HG02943 (cell line): ENCODE results near the gene PLIN5.

Experiments used
- ATAC-seq: cut with Tn5 transposase; IDR thresholded peaks from one replicate; pipeline ENCODE4 v1.9.1; 2021; ENCODE audit warnings: mild to moderate bottlenecking, low read depth, moderate library complexity; ENCODE audit not compliant: unreplicated experiment

PLIN5 gene

DNA sequence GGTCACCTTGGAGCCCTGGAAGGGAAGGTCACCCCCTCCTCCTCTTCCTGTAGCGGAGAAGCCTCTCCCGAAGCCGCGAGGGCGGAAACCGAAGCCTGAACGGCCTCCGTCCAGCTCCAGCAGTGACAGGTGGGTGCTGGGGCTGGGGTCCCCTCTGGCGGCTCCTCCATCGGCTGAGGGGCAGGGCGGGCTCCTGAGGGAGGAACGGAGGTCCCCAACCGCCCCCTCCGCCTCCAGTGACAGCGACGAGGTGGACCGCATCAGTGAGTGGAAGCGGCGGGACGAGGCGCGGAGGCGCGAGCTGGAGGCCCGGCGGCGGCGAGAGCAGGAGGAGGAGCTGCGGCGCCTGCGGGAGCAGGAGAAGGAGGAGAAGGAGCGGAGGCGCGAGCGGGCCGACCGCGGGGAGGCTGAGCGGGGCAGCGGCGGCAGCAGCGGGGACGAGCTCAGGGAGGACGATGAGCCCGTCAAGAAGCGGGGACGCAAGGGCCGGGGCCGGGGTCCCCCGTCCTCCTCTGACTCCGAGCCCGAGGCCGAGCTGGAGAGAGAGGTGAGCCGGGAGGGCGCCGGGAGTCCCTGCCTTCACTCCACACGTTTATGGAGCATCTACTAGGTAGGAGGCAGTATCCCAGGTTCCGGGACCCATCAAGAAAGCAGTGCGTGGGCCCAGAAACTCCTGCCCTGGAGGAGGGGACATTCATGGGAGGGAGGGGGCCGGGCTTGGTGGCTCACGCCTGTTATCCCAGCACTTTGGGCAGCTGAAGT is 40.9 kb downstream of the PLIN5 start:
- ATAC-seq = no peak

DNA sequence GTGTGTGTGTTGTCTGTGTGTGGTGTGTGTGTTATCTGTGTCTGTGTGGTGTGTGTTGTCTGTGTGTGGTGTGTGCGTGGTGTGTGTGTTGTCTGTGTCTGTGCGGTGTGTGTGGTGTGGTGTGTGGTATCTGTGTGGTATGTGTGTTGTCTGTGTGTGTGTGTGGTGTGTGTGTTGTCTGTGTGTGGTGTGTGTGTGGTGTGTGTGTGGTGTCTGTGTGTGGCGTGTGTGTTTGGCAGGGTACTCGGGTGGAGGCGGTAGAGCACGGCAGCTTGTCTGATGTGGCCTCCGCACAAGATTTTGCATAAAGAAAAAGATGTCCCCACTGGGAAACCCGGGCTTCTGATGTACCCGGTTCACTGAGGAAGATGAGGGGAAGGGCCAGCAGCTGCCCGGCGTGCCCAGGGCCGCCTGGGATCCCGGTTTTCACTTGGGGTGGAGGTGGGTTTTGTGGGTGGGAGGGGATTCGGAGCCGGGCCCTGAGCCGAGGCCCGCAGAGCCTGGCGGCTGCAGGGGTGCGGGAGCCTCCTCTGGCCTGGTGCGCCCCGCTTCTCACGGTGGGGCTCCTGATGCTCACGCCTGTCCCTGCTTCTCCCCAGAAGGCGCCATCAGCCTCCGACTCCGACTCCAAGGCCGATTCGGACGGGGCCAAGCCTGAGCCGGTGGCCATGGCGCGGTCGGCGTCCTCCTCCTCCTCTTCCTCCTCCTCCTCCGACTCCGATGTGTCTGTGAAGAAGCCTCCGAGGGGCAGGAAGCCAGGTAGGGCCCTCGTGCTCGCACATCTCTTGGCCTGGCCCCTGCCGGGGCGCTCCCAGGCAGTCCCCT is 41.7 kb downstream of the PLIN5 start:
- ATAC-seq = no peak

DNA sequence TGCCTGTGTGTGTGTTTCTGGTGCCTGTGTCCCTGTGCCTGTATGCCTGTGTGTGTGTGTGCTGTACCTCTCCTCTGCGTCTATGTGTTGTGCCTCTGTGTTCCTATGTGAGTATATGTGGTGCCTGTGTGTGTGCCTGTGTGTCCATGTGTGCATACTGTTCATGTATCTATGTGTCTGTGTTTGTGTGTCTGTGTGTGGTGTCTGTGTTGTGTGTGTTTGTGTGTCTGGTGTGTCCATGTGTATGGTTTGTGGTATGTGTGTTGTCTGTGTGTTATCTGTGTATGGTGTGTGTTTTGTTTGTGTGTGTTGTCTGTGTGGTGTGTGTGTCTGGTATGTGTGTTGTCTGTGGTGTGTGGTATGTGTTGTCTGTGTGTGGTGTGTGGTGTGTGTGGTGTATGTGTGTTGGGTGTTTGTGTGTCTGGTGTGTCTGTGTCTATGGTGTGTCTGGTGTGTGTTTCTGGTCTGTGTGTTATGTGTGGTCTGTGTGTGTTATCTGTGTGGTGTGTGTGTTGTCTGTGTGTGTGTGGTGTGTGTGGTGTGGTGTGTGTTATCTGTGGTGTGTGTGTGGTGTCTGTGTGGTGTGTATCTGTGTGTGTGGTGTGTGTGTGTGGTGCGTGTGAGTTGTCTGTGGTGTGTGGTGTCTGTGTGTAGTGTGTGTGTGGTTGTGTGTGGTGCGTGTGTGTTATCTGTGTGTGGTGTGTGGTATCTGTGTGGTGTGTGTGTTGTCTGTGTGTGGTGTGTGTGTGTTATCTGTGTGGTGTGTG is 42.5 kb downstream of the PLIN5 start:
- ATAC-seq = no peak

DNA sequence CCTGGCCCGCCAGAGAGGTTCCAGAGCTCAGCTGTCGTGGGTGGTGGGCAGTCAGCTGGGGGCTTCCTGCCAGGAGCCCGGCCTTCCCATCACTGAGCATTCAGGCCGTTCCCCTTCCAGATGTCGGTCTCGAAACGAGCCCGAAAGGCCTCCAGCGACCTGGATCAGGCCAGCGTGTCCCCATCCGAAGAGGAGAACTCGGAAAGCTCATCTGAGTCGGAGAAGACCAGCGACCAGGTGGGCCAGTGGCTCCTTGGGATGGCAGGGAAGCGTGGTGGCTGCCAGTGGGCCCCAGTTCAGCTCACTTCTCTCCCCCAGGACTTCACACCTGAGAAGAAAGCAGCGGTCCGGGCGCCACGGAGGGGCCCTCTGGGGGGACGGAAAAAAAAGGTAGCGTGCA is 43.6 kb downstream of the PLIN5 start:
- no peak for ATAC-seq

DNA sequence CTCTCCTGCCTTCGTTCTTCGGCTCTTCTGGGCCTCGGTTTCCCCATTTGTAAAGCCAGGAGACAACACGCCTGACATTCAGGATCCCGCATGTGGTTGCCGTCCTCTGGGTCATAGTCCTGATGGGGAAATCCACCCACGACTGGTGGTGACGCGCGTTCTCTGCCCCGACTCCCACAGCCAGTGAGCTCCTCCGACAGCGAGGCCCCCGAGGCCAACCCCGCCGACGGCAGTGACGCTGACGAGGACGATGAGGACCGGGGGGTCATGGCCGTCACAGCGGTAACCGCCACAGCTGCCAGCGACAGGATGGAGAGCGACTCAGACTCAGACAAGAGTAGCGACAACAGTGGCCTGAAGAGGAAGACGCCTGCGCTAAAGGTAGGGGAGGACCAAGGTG is 46.5 kb downstream of the PLIN5 start:
- no peak for ATAC-seq

DNA sequence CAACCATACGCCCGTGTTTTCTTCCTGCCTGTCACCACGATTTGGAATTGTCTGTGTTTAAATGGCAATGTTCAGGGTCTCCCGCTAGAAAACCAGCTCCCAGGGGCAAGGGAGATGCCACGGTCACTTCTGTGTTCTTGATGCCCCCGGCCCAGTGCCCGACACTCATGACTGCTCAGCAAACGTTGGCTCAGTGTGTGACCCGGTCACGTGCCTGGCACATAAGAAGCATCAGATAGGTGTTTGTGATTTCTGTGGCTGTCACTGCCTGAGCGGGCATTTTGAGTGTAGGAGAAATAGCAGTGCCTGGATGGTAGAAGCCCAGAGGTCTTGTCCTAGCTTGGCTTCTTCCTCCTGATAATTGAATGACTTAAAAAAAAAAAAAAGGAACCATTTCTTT is 47.5 kb downstream of the PLIN5 start:
- no peak for ATAC-seq

DNA sequence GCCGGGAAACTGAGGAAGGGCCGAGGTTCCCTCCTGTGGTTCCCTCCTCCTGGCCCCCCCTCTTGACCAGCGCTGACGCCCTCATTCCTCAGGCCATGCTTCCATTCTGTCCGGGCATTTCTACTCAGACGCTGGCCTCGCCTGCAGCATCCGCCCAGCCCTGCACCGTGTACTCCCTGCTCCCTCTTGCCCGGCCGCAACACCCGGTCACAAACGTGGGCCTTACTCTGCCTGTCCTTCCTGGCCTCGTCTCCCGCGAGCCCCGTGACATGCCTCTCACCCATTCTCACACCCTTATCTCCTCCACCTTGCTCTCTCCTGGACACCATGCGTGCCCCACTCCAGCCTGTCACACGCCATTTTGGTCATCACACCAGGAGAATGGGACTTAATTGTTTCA is 51.6 kb downstream of the PLIN5 start:
- ATAC-seq = no peak

DNA sequence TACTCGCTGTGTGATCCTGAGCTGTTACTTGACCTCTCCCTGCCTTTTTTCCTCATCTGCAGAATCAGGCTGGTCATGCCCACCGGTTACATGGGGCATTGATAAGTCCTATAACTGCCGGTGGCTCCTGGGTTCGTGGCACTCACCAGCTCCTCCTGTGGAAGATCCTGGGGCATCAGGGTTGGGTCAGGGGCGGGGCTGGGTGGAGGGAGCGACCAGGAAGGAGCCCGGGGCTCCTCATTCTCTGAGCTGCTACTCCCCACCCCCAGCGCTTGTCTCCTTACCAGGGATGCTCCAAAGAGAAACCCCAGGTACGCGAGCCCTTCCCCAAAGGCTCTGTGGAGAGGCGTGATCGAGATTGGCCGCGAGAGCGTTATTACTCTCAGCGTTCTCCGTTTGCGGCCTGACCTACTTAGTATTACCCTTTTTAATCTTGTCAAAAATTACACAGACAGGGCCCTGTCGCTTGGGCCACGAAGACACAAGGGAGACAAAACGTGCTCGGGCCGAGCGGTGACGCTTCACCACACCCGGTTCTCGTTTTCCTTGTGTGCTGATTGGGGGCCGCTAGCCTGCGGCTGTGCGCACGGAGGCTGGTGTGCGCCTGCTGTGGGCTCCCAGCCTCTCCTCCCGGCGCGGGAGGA is 52.2 kb downstream of the PLIN5 start:
- no peak for ATAC-seq

DNA sequence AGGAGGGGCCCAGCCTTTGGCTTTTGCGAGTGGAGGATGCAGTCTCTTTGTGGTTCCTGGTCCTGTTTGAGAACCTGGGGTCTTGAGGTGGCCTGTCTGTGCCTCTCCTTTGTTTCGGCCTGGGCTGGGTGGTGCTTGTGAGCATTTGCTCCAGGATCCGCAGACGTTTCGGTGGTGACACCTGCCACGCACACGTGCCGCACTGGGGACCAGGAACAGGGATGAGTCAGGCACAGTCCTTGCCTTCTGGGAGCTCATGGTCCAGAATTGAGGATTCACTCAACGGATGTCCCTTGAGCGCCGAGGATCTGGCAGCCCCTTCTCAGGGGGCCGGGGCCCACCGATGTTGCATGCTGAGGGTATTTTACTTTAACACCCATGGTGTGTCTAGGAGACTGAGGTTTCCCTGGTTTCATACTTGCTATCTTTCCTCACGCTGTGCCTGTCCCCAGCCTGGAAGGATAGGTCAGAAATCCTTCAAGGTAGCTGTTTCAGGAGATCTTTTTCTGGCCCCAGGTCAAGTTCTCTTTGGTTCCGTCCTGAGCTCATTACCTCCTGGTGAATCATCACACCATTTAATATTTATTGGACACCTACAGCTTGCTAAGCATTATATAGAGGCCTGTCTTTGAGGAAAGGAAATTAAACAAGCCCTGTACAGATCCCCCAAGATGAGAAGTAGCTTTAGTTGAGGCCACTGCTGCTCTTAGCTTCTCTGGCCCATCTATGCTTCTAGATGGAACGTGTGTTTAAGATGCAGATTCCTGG is 57.8 kb downstream of the PLIN5 start:
- no peak for ATAC-seq

DNA sequence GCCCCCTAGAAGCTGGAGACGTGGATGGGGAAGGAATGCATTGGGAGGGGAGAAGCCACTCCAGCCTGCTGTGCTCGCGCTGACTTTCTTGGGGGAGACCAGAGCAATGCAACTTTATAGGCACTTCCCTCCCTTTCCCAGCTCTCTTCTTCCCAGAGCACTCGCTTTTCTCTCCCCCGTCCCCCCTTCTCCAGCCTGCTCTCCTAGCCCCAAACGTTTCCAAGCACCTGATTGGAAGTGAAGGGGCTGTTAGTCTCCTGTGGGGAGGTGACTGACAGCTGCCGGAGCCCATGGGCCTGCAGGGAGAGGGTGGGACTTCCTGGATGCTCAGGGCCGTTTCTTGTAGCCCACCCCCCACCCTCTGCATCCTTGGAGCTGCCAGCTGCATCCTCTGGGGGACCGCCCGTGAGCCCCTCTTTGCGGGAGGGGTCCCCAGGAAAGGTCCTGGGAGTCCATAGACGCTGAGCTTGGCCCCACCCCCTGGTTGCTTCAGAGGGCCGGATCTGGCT is 60.5 kb downstream of the PLIN5 start:
- ATAC-seq = no peak

DNA sequence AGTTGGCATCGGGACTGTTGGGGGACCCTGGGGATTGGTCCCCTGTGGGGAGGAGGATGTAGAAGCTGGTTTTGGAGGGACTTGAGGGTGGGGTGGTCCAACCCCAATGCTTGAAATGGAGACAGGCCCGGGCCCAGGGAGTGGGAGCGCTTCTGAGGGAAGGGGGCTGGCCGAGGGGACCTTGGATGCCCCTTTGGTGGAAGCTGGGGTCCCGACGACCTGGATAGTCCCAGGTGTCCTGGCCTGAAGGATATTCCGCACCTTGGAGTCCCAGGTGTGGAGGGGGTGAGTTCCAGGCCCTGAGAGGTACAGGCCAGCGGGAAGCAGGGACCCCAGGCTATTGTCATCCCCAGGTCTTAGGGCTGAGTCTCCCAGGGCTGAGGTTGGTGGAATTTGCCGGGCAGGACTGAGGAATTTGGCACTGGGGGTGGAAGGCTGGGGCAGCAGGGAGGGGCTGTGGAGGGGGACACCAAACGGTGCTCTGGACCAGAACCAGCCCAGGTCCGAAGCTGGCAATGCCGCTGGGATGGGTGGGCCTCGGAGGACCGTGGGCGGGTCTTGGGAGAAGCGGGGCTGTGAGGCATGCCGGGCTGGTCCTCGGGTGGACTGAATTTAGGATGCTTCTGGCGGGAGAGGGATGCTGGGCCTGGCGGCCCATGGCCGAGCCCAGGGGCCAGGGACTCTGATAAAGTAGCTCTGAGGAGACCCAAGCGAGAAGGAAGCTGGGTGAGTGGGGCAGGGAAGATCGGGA is 61.1 kb downstream of the PLIN5 start:
- no peak for ATAC-seq

DNA sequence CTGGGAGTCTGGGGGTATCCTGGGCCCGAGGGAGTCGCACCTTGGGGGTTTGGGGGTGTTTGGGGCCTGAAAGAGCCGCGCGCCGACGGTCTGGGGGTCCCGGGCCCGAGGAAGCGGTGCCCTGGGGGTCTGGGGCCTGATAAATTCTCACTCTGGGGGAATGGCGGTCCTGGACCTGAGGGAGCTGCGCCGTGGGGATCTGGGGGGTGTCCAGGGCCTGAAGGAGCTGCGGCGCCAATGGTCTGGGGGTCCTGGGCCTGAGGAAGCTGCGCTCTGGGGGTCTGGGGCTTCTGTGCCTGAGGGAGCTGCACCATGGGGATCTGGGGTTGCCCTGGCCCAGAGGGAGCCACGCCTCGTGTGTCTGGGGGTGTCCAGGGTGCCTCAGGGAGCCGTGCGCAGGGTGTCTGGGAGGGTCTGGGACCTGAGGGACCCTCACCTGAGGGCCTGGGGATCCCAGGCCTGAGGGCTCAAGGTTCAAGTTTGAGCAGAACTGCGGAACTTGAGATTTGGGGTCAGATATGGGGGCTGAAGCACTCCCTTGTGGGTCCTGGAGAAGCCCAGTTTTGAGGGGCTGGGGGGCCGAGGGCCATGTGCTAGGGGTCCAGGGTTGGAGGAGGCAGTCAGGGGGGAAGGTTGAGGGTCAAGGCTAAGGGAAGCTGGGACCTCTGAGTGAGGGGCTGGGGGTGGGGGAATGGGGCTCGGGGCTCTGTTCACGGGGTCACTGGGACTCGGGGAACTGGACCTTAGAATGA is 61.8 kb downstream of the PLIN5 start:
- no peak for ATAC-seq
